PC-3 (cell line): ENCODE results near the gene PLA2G4A. TPM values are rescaled to one million over a fixed set of nuclear protein-coding genes. Genes with fewer than 3 reads are reported as not detected.

ENCODE experiments used
- ATAC-seq: fragments of 200-7000 bp; cut with Tn5 transposase; 2 replicates; pipeline ENCODE4 v1.9.1; 2020; ENCODE audit warnings: mild to moderate bottlenecking, moderate library complexity
- BruUV-seq: library from RNA; stranded (reverse); fragments of 400-500 nt; replicated peaks from 2 replicates; lab custom pipeline; 2021; lab: Mats Ljungman, UMichigan
- CTCF ChIA-PET: fragments of 300-600 bp; sonication (Branson Sonifier 250); formaldehyde crosslinking; loops from one replicate; lab custom pipeline; 2022; ENCODE audit warnings: antibody characterized with exemption; lab: Charles Lee
- POLR2A ChIA-PET: fragments of 300-600 bp; sonication (Branson Sonifier 250); formaldehyde crosslinking; loops from one replicate; lab custom pipeline; 2022; ENCODE audit warnings: antibody characterized with exemption; ENCODE audit not compliant: unreplicated experiment; lab: Charles Lee
- DNase-seq: peaks from one replicate; pipeline ENCODE4 v3.0.0-alpha.2; 2015
- H2AFZ ChIP-seq: fragments of 300-600 bp; sonication (generic); 2 replicates; pipeline ENCODE4 v1.6.0; 2016; ENCODE audit warnings: antibody characterized with exemption, low read length
- H3F3A ChIP-seq: fragments of 300-600 bp; sonication (generic); one replicate; pipeline ENCODE4 v1.6.0; 2017; ENCODE audit warnings: antibody characterized with exemption, low read length, control low read depth, mild to moderate bottlenecking; ENCODE audit not compliant: unreplicated experiment
- H3K27ac ChIP-seq: fragments of 300-600 bp; sonication (generic); 2 replicates; pipeline ENCODE4 v1.5.1; 2016; ENCODE audit warnings: mild to moderate bottlenecking, low read length
- H3K27me3 ChIP-seq: fragments of 300-600 bp; sonication (generic); 2 replicates; pipeline ENCODE4 v1.6.1; 2016; ENCODE audit warnings: low read length, mixed read lengths
- H3K36me3 ChIP-seq: fragments of 300-600 bp; sonication (generic); 2 replicates; pipeline ENCODE4 v1.6.1; 2016; ENCODE audit warnings: low read depth, mixed run types, low read length, mixed read lengths
- H3K4me1 ChIP-seq: fragments of 300-600 bp; sonication (generic); 2 replicates; pipeline ENCODE4 v1.5.1; 2016; ENCODE audit warnings: low read length; ENCODE audit not compliant: insufficient read depth
- H3K4me2 ChIP-seq: fragments of 300-600 bp; sonication (generic); 2 replicates; pipeline ENCODE4 v1.6.0; 2016; ENCODE audit warnings: low read length
- H3K4me3 ChIP-seq: fragments of 300-600 bp; sonication (generic); 2 replicates; pipeline ENCODE4 v1.5.1; 2016; ENCODE audit warnings: mild to moderate bottlenecking, low read length, mixed read lengths
- H3K79me2 ChIP-seq: fragments of 300-600 bp; sonication (generic); 2 replicates; pipeline ENCODE4 v1.6.1; 2017; ENCODE audit warnings: low read length, mixed read lengths
- H3K9ac ChIP-seq: fragments of 300-600 bp; sonication (generic); 2 replicates; pipeline ENCODE4 v1.6.0; 2016; ENCODE audit warnings: mild to moderate bottlenecking, low read length
- H3K9me2 ChIP-seq: fragments of 300-600 bp; sonication (generic); replicated peaks from 2 replicates; pipeline ENCODE4 v1.6.1; 2016; ENCODE audit warnings: mixed run types, low read length, mixed read lengths
- H3K9me3 ChIP-seq: fragments of 300-600 bp; sonication (generic); 2 replicates; pipeline ENCODE4 v1.6.1; 2016; ENCODE audit warnings: low read length, mixed read lengths
- H4K20me1 ChIP-seq: fragments of 300-600 bp; sonication (generic); 2 replicates; pipeline ENCODE4 v1.6.1; 2016; ENCODE audit warnings: low read length, mixed read lengths
- CTCF ChIP-seq: fragments of 300-600 bp; sonication (generic); conservative IDR thresholded peaks from 2 replicates; pipeline ENCODE4 v1.5.1; 2017; ENCODE audit warnings: antibody characterized with exemption, low read depth, mild to moderate bottlenecking, low read length
- EZH2 ChIP-seq: fragments of 300-600 bp; sonication (generic); IDR thresholded peaks from one replicate; pipeline ENCODE4 v1.6.1; 2017; ENCODE audit warnings: antibody characterized with exemption, mild to moderate bottlenecking, low read length; ENCODE audit not compliant: unreplicated experiment
- EZH2phosphoT487 ChIP-seq: fragments of 300-600 bp; sonication (generic); IDR thresholded peaks from 2 replicates; pipeline ENCODE4 v1.6.1; 2018; ENCODE audit warnings: mild to moderate bottlenecking, antibody characterized with exemption, low read length, borderline replicate concordance
- intact Hi-C: fragments of 100-400 bp; cut with micrococcal nuclease; formaldehyde crosslinking; loops from 2 replicates; pipeline ENCODE4 v1.9.0; 2023
- total RNA-seq: library from RNA; depleted of rRNA; stranded (reverse); fragments of >200 nt; gene quantifications from 2 replicates; pipeline ENCODE4 v1.2.3, GENCODE V29; 2014

Gene PLA2G4A
- total RNA-seq, 1 experiment from 2014 or later, result 2.3 TPM

DNA sequence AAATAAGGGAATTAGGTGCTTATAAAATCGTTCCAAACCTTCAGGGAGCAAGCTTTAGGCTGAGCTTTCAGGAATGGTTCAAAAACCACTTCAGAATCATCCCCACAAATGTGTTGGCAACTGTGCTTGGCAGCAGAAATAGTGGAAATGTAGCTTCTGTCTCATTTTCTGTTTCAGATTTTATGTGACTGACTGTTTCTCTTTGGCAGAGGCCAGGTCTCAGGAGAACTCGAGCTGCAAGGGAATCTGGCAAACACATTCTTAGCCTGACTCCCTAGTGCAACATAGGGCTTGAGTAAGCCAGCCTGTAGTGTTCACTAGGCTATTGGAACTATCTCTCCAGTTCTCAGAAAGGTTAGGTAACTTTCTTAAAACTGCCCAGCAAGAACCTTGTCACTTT is 128.6 kb downstream of the PLA2G4A start:
- ChIA-PET CTCF (no interaction called here), POLR2A (no interaction called here)
- Histone ChIP-seq H3K36me3 (no peaks in the 10 kb centered on the region), H3K27me3 (no peaks in the 10 kb centered on the region), H3K4me3 (no peak overlapping the region), H2AFZ (no peak overlapping the region), H3K4me1 (peaks cover 12% of the 10 kb centered on the region; the same call in 1 of the 2 replicates), H3K9me2 (no peaks in the 10 kb centered on the region), H3K4me2 (no peak overlapping the region), H3F3A (no peaks in the 10 kb centered on the region), H3K79me2 (no peaks in the 10 kb centered on the region), H4K20me1 (no peaks in the 10 kb centered on the region), H3K27ac (0 out of 2 replicates have a peak overlapping the region, but pooled peaks have one; percentile 77), H3K9me3 (no peaks in the 10 kb centered on the region), H3K9ac (no peak overlapping the region)
- DNase-seq (no peak), ATAC-seq (no peak)
- intact Hi-C loops, result no loop called here
- no TSS peak for BruUV-seq
- TF ChIP-seq EZH2phosphoT487, result no peak
- no peak for TF ChIP-seq CTCF
- TF ChIP-seq EZH2, result no peak

- peak overlapping the region; percentile 77 for H3K27ac ChIP-seq
- peak; percentile 88 for ATAC-seq
- H3K4me1 ChIP-seq, result peaks cover 12% of the 10 kb centered on the region; the same call in 1 of the 2 replicates
- H3F3A ChIP-seq, result no peaks in the 10 kb centered on the region
- H4K20me1 ChIP-seq, result no peaks in the 10 kb centered on the region
- TF ChIP-seq EZH2phosphoT487 (no peak), EZH2 (no peak), CTCF (no peak)
- H3K9me3 ChIP-seq, result no peaks in the 10 kb centered on the region
- DNase-seq, result peak; percentile 65
- no TSS peak for BruUV-seq
- H3K4me3 ChIP-seq, result no peak overlapping the region
- ChIA-PET POLR2A (interaction anchor here (0.6 kb wide), 1 partner anchor 12 kb away, joined by 6 read pairs; no protein-coding TSS in a partner anchor), CTCF (no interaction called here)
- no peak overlapping the region for H2AFZ ChIP-seq
- intact Hi-C loops, result no loop called here
- no peaks in the 10 kb centered on the region for H3K9me2 ChIP-seq
- H3K27me3 ChIP-seq, result no peaks in the 10 kb centered on the region
- peak overlapping the region; percentile 54 for H3K9ac ChIP-seq
- no peaks in the 10 kb centered on the region for H3K79me2 ChIP-seq
- H3K36me3 ChIP-seq, result no peaks in the 10 kb centered on the region
- no peak overlapping the region for H3K4me2 ChIP-seq
Measured at GRCh38 chr1:186958520-186958919, 129.8 kb downstream of the PLA2G4A start.

GRCh38 chr1:186960861-186961260 is 132.1 kb downstream of the PLA2G4A start:
- ATAC-seq, result no peak
- intact Hi-C loops, result no loop called here
- POLR2A ChIA-PET, result no interaction called here
- Histone ChIP-seq H2AFZ (no peak overlapping the region), H3K9me3 (no peaks in the 10 kb centered on the region), H3K4me2 (no peak overlapping the region), H3K27me3 (no peaks in the 10 kb centered on the region), H3K4me3 (no peak overlapping the region), H3K79me2 (no peaks in the 10 kb centered on the region), H3K36me3 (no peaks in the 10 kb centered on the region), H3K9ac (0 out of 2 replicates have a peak overlapping the region, but pooled peaks have one; percentile 2), H4K20me1 (no peaks in the 10 kb centered on the region), H3K27ac (peak overlapping the region; percentile 17; the same call in 1 of the 2 replicates), H3K4me1 (peaks cover 12% of the 10 kb centered on the region; the same call in 1 of the 2 replicates), H3K9me2 (no peaks in the 10 kb centered on the region), H3F3A (no peaks in the 10 kb centered on the region)
- no peak for DNase-seq
- TF ChIP-seq CTCF, result no peak
- no peak for TF ChIP-seq EZH2
- no peak for TF ChIP-seq EZH2phosphoT487
- BruUV-seq, result no TSS peak
- CTCF ChIA-PET, result no interaction called here
